ENCODE results near the gene SMAGP. TPM values are rescaled to one million over a fixed set of nuclear protein-coding genes. Genes with fewer than 3 reads are reported as not detected.
A peak's percentile ranks its signal among the peaks of the same experiment; 100 is the strongest.
"Not testable (repeated sequence)": the region's sequence is repeated elsewhere in the genome, so short reads cannot be mapped to it uniquely, and the experiment has no call there.

SMAGP gene
- total and polyA plus RNA-seq, 2 of the 4 experiments (the other 2 are of a cell fraction) = 12.2 to 42.7 TPM

DNA sequence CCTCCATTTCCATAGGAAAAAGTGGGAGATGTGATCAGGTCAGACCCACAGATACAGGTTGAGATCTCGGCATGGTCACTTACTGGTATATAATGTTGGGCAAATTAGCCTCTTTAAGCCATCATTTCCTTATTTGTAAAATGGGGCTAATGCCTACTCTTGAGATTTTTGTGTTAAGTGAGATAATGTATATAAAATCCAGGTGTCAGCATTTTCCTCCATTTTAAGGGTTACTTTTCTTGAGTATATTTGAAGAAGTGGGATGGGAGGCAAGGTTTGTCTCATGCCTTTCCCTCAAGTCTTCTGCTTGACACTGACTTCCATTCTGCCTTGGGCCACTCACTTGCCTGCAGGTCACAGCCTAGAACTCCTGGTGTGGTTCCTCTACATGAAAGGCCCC, 42.3 kb downstream of the SMAGP start:
- no peak overlapping the region for H2BK15ac ChIP-seq (ENCODE audit: low read depth, low read length)
- no peak overlapping the region for H4K5ac ChIP-seq (ENCODE audit: low read depth, low read length)
- H3K14ac ChIP-seq (replicated peaks; ENCODE audit: low read depth, low read length) = no peak overlapping the region
- H2BK120ac ChIP-seq (ENCODE audit: low read depth, low read length) = no peak overlapping the region
- H2AK9ac ChIP-seq (replicated peaks; ENCODE audit: low read depth, low read length, poor library complexity) = no peak overlapping the region
- H2BK5ac ChIP-seq (ENCODE audit: low read depth, low read length, poor library complexity, severe bottlenecking) = no peak overlapping the region
- H3K79me1 ChIP-seq (ENCODE audit: low read depth in 1 of 2, low read length in 2 of 2) = no peaks in the 10 kb centered on the region
- dilution Hi-C loops (cut with HindIII; ENCODE audit: low sequenced_read_pairs, unreplicated experiment) (no loop called here), in situ Hi-C loops (cut with MboI; ENCODE audit: low sequenced_read_pairs) (no loop called here), intact Hi-C loops (cut with micrococcal nuclease) (no loop called here)
- WGBS, 2 experiments (ENCODE audit: extremely low coverage in 2 of 2, insufficient read length in 1 of 2) = no CpG with 5 or more reads among the region's 1 CpG
- no peak overlapping the region for H4K8ac ChIP-seq (ENCODE audit: low read depth in 2 of 2, low read length in 2 of 2)
- no peak overlapping the region for H3K56ac ChIP-seq (ENCODE audit: extremely low read depth, insufficient read depth, low read length)
- H4K20me1 ChIP-seq (ENCODE audit: insufficient read depth, low read length) = no peaks in the 10 kb centered on the region
- H3K4me2 ChIP-seq (ENCODE audit: low read depth, low read length) = no peak overlapping the region
- no peaks in the 10 kb centered on the region for H3K36me3 ChIP-seq (ENCODE audit: control insufficient read depth, insufficient read depth, low read length)
- no peaks in the 10 kb centered on the region for H3K4me1 ChIP-seq (ENCODE audit: control insufficient read depth, insufficient read depth, low read length)
- no peaks in the 10 kb centered on the region for H3K9me3 ChIP-seq (ENCODE audit: control insufficient read depth, insufficient read depth, low read length)
- no peak overlapping the region for H3K4ac ChIP-seq (ENCODE audit: low read depth, low read length)
- no TSS peak for BruUV-seq (replicated peaks)
- ChIA-PET CTCF (no interaction called here), POLR2A (ENCODE audit: unreplicated experiment) (no interaction called here)
- peaks cover 3% of the 10 kb centered on the region for H3K9me1 ChIP-seq (ENCODE audit: insufficient read depth, low read length)
- no peak overlapping the region for H2AFZ ChIP-seq (replicated peaks; ENCODE audit: low read length, poor library complexity)
- no peak overlapping the region for H3K23ac ChIP-seq (ENCODE audit: low read depth, low read length)
- no peak overlapping the region for H3K4me3 ChIP-seq (ENCODE audit: insufficient read depth, low read depth, low read length)
- DNase-seq = no peak
- H3K9ac ChIP-seq (ENCODE audit: low read depth, low read length) = no peak overlapping the region
- no peaks in the 10 kb centered on the region for H3K27me3 ChIP-seq (ENCODE audit: control insufficient read depth, insufficient read depth, low read length)
- no peak overlapping the region for H3K27ac ChIP-seq (ENCODE audit: insufficient read depth, low read length)
- H4K91ac ChIP-seq (ENCODE audit: insufficient read depth, low read depth, low read length) = no peak overlapping the region
- TF ChIP-seq MAFK (IDR thresholded peaks at IDR 0.05; ENCODE audit: low read depth, low read length) (peak; percentile 72; the same call in 1 of the 2 replicates), RFX5 (IDR thresholded peaks at IDR 0.05; ENCODE audit: low read depth, low read length) (no peak)
- H3K18ac ChIP-seq (ENCODE audit: low read depth, low read length) = no peak overlapping the region
- H2BK20ac ChIP-seq (ENCODE audit: low read depth, low read length) = no peak overlapping the region
- H2AK5ac ChIP-seq (ENCODE audit: low read depth, low read length) = no peak overlapping the region
- no peak for ATAC-seq (ENCODE audit: low read depth)

DNA sequence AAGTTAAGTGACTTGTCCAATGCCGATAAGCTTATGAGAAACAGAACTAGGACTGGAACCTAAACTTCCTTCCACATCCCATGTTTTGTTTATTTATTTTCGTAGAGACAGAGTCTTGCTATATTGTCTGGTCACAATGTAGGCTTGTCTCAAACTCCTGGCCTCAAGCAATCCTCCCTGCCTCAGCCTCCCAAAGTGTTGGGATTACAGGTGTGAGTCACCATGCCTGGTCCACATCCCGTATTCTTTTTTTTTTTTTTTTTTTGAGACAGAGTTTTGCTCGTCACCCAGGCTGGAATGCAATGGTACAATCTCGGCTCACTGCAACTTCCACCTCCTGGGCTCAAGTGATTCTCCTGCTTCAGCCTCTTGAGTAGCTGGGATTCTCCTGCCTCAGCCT, 43.1 kb downstream of the SMAGP start:
- H3K4me1 ChIP-seq (ENCODE audit: control insufficient read depth, insufficient read depth, low read length); H3K27me3 ChIP-seq (ENCODE audit: control insufficient read depth, insufficient read depth, low read length); in situ Hi-C loops (cut with MboI; ENCODE audit: low sequenced_read_pairs); POLR2A ChIA-PET (ENCODE audit: unreplicated experiment); H4K8ac ChIP-seq (ENCODE audit: low read depth in 2 of 2, low read length in 2 of 2); H2BK15ac ChIP-seq (ENCODE audit: low read depth, low read length); H4K5ac ChIP-seq (ENCODE audit: low read depth, low read length); H2AFZ ChIP-seq (replicated peaks; ENCODE audit: low read length, poor library complexity); H3K56ac ChIP-seq (ENCODE audit: extremely low read depth, insufficient read depth, low read length); H4K91ac ChIP-seq (ENCODE audit: insufficient read depth, low read depth, low read length); H3K9me1 ChIP-seq (ENCODE audit: insufficient read depth, low read length); H3K4me2 ChIP-seq (ENCODE audit: low read depth, low read length); H3K18ac ChIP-seq (ENCODE audit: low read depth, low read length); ATAC-seq (ENCODE audit: low read depth); H3K4ac ChIP-seq (ENCODE audit: low read depth, low read length); H3K4me3 ChIP-seq (ENCODE audit: insufficient read depth, low read depth, low read length); H2AK9ac ChIP-seq (replicated peaks; ENCODE audit: low read depth, low read length, poor library complexity); H2BK5ac ChIP-seq (ENCODE audit: low read depth, low read length, poor library complexity, severe bottlenecking); dilution Hi-C loops (cut with HindIII; ENCODE audit: low sequenced_read_pairs, unreplicated experiment); H4K20me1 ChIP-seq (ENCODE audit: insufficient read depth, low read length); intact Hi-C loops (cut with micrococcal nuclease); H2BK120ac ChIP-seq (ENCODE audit: low read depth, low read length); H3K9ac ChIP-seq (ENCODE audit: low read depth, low read length); H3K14ac ChIP-seq (replicated peaks; ENCODE audit: low read depth, low read length); H2BK20ac ChIP-seq (ENCODE audit: low read depth, low read length); H3K23ac ChIP-seq (ENCODE audit: low read depth, low read length); DNase-seq; H3K36me3 ChIP-seq (ENCODE audit: control insufficient read depth, insufficient read depth, low read length); BruUV-seq (replicated peaks); H3K79me1 ChIP-seq (ENCODE audit: low read depth in 1 of 2, low read length in 2 of 2); H3K9me3 ChIP-seq (ENCODE audit: control insufficient read depth, insufficient read depth, low read length); H2AK5ac ChIP-seq (ENCODE audit: low read depth, low read length); H3K27ac ChIP-seq (ENCODE audit: insufficient read depth, low read length): not testable (repeated sequence)
- CTCF ChIA-PET = interaction anchor here (0.6 kb wide), 1 partner anchor 22 kb away, joined by 3 read pairs; no protein-coding TSS in a partner anchor
- WGBS, 2 experiments (ENCODE audit: extremely low coverage in 2 of 2, insufficient read length in 1 of 2) = 100% methylated on average over 1 of the region's 5 CpGs; no CpG with 5 or more reads in 1 of the 2 experiments

All from IMR-90 (cell line).